Mesothelial cell of epicardium (in vitro differentiated cells): ENCODE results near the gene NEB. TPM values are rescaled to one million over a fixed set of nuclear protein-coding genes. Genes with fewer than 3 reads are reported as not detected.
A peak's percentile ranks its signal among the peaks of the same experiment; 100 is the strongest.

Experiments
- DNase-seq, 2 experiments: peaks; one replicate each; pipeline ENCODE4 v3.0.0; 2021; ENCODE audit warnings: low spot score in 2 of 2; ENCODE audit not compliant: unreplicated experiment in 2 of 2
- H3K27ac Mint-ChIP-seq: 2 replicates; pipeline ENCODE4 v1.8.0; 2021; ENCODE audit warnings: mixed read lengths
- H3K27me3 Mint-ChIP-seq: 2 replicates; pipeline ENCODE4 v1.8.0; 2021; ENCODE audit warnings: low read depth, mixed read lengths
- H3K36me3 Mint-ChIP-seq: 2 replicates; pipeline ENCODE4 v1.8.0; 2021; ENCODE audit warnings: mixed read lengths
- H3K4me1 Mint-ChIP-seq: 2 replicates; pipeline ENCODE4 v1.8.0; 2021; ENCODE audit warnings: mixed read lengths
- H3K4me3 Mint-ChIP-seq: 2 replicates; pipeline ENCODE4 v1.8.0; 2021; ENCODE audit warnings: mild to moderate bottlenecking, moderate library complexity, mixed read lengths
- H3K9me3 Mint-ChIP-seq: 2 replicates; pipeline ENCODE4 v1.8.0; 2021; ENCODE audit warnings: mixed read lengths
- CTCF ChIP-seq: fragments of 200-600 bp; sonication (generic); IDR thresholded peaks from one replicate; pipeline ENCODE4 v1.5.0; 2021; ENCODE audit warnings: antibody characterized with exemption; ENCODE audit not compliant: unreplicated experiment
- total RNA-seq: library from RNA; stranded (reverse); gene quantifications from 3 replicates; pipeline ENCODE4 v1.2.1, GENCODE V29; 2021

NEB gene
- total RNA-seq, 1 donor from 2014 or later: 0.92 TPM

DNA sequence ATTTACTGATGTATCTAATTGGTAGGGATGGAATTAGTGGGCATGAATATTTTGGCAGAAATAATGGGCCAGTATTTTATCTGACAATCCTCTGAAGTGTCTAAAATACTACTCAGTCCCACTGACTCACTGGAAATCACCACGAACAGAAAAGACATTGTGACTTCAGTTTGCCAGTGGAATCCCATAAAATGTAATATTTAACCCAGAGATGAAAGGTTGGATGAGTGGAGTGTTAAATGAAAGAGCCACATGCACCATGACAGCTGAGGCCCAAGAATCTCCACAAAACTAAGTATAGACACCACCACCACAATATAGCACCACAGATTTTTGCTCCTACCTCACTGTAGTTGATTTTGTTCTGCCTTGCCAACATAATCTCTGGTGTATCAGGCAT, 103.9 kb downstream of the NEB start:
- Mint-ChIP-seq H3K27ac (no peak overlapping the region), H3K36me3 (peaks cover 6% of the 10 kb centered on the region), H3K9me3 (peaks cover 7% of the 10 kb centered on the region), H3K27me3 (no peaks in the 10 kb centered on the region), H3K4me3 (no peak overlapping the region), H3K4me1 (no peaks in the 10 kb centered on the region)
- no peak for TF ChIP-seq CTCF
- no peak for DNase-seq

DNA sequence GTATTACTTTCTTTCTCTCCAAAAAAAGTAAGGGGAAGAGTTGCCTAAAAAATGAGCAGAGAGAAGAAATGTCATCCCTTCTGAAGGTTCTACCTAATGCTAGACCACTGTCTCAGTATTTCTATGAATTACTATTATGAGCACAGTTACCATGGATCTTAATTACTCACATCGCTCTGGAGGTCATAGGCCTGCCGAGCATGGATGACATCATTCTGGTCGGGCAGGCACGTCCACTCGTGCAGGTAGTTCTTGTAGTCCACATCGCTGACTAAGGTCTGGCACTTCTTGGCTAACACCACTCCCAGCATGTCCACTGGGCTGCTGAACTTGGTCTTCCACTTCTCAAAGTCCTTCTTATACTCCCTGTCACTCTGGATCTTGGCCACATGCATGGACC, 106.9 kb downstream of the NEB start:
- TF ChIP-seq CTCF: no peak
- H3K4me1 Mint-ChIP-seq: peaks cover 19% of the 10 kb centered on the region
- DNase-seq: no peak
- no peak overlapping the region for H3K27ac Mint-ChIP-seq
- no peak overlapping the region for H3K4me3 Mint-ChIP-seq
- H3K27me3 Mint-ChIP-seq: no peaks in the 10 kb centered on the region
- no peaks in the 10 kb centered on the region for H3K9me3 Mint-ChIP-seq
- H3K36me3 Mint-ChIP-seq: no peaks in the 10 kb centered on the region

DNA sequence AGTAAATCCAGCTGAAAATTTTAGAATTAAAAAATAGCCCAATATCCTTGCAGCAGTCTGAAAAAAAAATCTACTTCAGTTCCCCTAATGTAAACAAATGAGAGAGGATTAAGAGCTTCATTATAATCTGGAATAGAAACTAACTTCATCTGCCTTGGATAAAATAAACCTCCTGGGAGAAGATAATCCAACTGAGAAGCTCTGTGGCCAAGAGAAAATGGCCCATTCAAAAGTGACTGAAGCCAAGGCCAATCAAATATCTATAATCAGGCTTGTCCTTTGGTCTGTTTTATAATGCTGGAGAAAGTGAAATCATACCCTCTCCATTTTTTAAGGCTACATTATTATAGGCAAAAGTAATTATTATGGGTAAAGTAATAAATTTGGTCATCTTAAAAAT, 110.0 kb downstream of the NEB start:
- Mint-ChIP-seq H3K36me3 (no peaks in the 10 kb centered on the region), H3K9me3 (no peaks in the 10 kb centered on the region), H3K27me3 (no peaks in the 10 kb centered on the region), H3K4me3 (no peak overlapping the region), H3K4me1 (peaks cover 19% of the 10 kb centered on the region), H3K27ac (no peak overlapping the region)
- no peak for TF ChIP-seq CTCF
- no peak for DNase-seq

DNA sequence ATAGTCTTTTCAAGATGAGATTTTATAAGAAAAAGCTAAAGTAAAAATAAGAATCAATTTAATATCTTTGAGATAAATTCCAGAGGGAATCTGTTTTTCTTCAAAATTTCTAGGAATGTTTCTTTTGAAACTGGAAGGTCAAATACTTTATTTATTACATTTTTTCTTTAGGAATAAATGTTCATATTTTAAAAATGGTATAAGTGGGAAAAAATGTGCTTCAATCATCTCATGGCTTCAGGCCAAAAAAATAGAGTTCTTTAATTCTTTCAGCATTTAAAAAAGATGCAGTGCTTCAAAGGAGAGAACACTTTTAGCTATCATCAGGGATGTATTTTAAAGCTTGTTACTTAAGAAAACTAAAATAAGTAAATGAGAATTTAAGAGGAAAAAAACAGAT, 110.6 kb downstream of the NEB start:
- Mint-ChIP-seq H3K27ac (peak overlapping the region; percentile 21), H3K27me3 (no peaks in the 10 kb centered on the region), H3K9me3 (no peaks in the 10 kb centered on the region), H3K4me3 (no peak overlapping the region), H3K4me1 (peaks cover 23% of the 10 kb centered on the region), H3K36me3 (no peaks in the 10 kb centered on the region)
- no peak for DNase-seq
- no peak for TF ChIP-seq CTCF

GRCh38 chr2:151620761-151621160, 113.5 kb downstream of the NEB start:
- H3K36me3 Mint-ChIP-seq: no peaks in the 10 kb centered on the region
- no peaks in the 10 kb centered on the region for H3K9me3 Mint-ChIP-seq
- no peak for TF ChIP-seq CTCF
- no peak for DNase-seq
- H3K4me1 Mint-ChIP-seq: peaks cover 23% of the 10 kb centered on the region
- no peak overlapping the region for H3K27ac Mint-ChIP-seq
- H3K4me3 Mint-ChIP-seq: no peak overlapping the region
- H3K27me3 Mint-ChIP-seq: no peaks in the 10 kb centered on the region

- no peak for TF ChIP-seq CTCF
- Mint-ChIP-seq H3K4me1 (peaks cover 19% of the 10 kb centered on the region), H3K9me3 (no peaks in the 10 kb centered on the region), H3K27me3 (no peaks in the 10 kb centered on the region), H3K4me3 (no peak overlapping the region), H3K36me3 (no peaks in the 10 kb centered on the region), H3K27ac (no peak overlapping the region)
- no peak for DNase-seq
Measured at GRCh38 chr2:151619337-151619989, 114.8 kb downstream of the NEB start.
